GM19328 (cell line): ENCODE data around the gene IMPDH1.

Experiments used
- ATAC-seq: cut with Tn5 transposase; IDR thresholded peaks from one replicate; pipeline ENCODE4 v1.9.1; 2021; ENCODE audit warnings: mild to moderate bottlenecking, moderate library complexity; ENCODE audit not compliant: unreplicated experiment

Gene IMPDH1

DNA sequence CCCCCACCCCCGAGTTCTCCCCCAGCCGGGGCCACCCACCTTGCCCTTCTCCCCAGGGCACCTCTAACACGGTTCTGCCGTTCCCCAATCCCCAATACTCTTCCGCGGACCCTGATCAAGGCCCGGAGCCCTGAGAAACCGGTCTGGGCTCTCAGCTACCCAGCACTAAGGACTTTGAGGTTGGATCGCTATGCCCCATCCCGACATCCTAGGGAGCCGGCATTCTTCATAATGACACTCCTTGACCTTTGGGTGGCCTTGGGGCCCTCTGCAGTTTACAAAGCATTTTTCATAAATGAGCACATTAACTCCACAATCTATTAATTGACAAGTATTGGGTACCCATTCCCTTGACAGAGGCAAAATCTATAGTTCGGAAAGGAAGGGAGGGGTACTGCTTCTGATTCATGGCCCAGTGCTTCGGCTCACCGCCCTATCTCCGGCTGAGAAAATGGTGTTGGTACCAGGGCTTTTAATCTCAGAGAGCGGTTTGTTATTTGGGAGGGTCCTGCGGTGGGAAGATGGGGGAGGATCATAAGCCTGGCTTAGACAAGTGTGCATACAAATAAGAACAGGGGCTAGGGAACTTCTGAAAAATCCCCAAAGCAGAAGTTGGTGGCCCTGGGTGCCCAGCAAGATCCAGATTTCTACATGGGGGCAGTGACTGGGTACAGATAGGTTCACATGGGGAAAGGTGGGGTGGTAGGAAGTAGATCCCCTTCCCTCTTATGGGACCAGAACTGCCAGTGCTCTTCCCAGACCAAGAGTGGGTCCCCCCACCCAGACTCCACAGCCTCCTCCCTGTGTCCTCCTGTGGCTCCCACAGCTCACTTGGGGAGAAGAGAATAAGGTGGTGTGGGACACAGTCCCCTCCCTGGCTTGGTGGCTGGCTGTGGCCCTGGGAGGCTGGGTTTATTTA is 3.2 kb downstream of the IMPDH1 start:
- ATAC-seq = no peak

DNA sequence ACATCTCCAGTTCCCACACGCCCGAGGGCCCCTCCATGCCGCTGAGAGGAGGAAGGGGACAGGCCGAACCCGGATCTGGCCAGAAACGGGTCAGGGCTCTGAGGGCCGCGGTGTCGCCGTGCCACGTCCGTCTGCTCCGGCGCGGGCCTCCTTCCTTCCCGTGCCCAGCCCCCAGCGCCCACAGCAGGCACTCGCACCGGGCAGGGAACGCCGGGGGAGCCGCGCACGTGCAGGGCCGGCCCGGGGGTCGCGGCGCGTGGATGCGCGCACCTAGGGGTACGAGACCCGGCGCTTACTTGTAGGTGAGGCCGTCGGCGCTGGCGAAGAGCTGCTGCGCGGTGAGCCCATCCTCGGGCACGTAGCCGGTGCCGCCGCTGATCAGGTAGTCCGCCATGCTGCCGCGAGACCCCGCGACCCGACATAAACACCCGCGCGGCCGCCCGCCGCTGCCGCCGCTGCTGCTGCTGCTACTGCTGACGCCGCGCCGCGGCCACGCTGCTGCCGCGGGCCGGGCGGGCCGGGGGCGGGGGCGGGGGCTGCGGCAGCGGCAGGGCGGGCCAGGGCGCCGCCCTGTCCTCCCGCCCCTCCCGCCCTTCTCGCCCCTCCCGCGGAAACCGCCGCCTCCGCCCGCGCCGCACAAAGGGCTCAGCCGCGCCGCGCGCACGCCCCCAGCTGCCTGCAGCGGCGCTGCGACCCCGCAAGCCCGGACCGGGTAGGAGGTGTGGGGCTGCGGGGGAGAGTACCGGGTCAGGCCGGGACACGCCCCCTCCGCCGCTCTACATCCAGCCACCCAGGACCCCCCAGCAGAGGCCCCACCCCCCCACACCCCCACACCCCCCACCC is 4.1 kb downstream of the IMPDH1 start:
- ATAC-seq = no peak

GRCh38 chr7:128404886-128405470 is 4.8 kb downstream of the IMPDH1 start:
- no peak for ATAC-seq

- no peak for ATAC-seq
These were observed 5.6 kb downstream of the IMPDH1 start for GRCh38 chr7:128404143-128404681.

- no peak for ATAC-seq
These were observed 6.1 kb downstream of the IMPDH1 start for GRCh38 chr7:128403676-128404075.

- no peak for ATAC-seq
These were observed 7.4 kb downstream of the IMPDH1 start for GRCh38 chr7:128402356-128402755.

GRCh38 chr7:128400566-128400965 is 9.2 kb downstream of the IMPDH1 start:
- ATAC-seq = no peak

DNA sequence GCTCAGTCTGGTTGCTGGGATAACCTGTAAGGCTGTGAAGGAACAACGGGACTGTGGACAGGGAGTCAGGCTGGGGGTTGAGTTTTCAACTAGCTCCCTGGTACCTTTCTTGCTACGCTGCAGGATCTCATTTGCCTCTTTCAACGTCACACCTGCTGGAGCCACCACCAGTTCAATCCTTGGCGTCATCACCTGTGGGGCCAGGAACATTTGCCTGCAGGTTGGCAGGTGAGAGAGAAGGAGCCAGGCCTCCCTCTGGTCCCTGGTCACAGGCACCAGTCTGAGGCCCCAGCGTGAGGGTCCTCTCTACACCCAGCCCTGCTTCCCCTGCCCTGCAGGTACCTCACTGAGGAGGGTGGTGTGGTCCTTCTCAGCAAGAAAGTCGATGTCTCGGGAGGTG is 9.8 kb downstream of the IMPDH1 start:
- ATAC-seq = no peak

DNA sequence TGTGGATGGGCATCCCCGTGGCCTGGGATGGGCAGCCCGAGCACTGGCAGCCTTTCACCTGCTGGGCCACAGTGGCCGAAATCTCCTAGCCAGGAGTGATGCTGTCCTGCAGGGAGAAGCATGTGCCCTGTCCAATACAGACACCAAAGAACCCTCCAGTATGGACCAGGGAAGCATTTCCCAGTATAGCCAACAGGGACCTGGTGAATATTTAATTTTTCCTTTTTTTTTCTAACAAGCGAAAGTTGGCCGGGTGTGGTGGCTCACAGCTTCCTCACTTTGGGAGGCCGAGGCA is 11.0 kb downstream of the IMPDH1 start:
- ATAC-seq = no peak

GRCh38 chr7:128398016-128398840 is 11.6 kb downstream of the IMPDH1 start:
- no peak for ATAC-seq

DNA sequence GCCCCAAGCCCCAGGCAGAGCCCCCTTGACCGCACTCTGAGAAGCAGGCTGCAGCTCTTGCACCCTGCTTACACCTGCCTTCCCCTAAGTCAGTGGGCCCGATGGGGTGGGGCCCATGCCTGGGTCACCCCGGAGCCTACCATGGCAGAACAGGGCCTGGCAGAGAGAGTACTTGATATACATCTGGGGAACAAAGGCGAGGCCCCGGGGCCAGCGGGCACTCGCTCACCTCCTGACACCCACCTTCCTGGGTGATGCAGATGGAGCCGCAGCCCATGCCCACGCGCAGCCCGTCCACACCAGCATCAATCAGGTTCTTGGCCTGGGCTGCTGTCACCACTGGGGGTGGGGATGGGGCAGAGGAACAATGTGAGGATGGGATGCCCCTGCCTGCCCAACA is 13.4 kb downstream of the IMPDH1 start:
- ATAC-seq = no peak

- no peak for ATAC-seq
These were observed 14.0 kb downstream of the IMPDH1 start for GRCh38 chr7:128395748-128396147.

- no peak for ATAC-seq
These were observed 14.8 kb downstream of the IMPDH1 start for GRCh38 chr7:128394904-128395496.

DNA sequence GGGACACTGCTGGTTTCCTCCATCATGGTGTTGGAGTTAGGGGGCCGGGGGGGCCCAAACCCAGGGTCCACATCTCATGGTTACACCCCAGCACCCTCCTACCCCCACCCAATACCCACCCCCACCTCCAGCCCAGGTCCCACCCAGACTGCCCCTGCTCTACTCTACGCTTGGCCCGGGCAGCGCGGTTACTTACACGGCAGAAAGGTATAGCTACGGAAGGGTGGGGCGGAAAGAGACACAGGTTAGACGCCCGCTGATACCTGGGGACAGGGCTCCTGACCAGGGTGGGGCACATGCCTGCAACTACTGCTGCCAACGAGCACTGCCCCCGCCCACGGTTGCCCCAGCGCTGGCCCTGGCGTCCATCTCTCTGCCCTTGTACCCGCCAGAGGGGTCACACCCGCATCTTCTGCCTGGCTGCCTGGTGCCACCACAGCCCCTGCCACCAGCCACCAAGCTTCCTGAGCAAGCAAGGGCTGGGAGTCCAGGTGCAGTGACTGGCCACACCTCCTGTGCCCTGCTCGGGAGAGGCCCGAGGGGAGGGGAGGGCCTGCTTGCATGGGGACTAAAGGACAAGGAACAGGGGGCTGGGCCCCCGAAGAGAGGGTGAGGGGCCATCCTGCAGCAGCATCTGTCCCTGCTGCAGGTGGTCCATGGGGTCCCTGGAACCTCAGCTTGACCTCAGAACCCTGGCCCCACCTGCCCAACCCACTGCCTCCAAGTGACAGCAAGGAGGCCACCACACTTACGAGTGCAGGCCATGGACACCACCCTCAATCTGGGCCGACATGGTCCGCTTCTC is 16.1 kb downstream of the IMPDH1 start:
- no peak for ATAC-seq

DNA sequence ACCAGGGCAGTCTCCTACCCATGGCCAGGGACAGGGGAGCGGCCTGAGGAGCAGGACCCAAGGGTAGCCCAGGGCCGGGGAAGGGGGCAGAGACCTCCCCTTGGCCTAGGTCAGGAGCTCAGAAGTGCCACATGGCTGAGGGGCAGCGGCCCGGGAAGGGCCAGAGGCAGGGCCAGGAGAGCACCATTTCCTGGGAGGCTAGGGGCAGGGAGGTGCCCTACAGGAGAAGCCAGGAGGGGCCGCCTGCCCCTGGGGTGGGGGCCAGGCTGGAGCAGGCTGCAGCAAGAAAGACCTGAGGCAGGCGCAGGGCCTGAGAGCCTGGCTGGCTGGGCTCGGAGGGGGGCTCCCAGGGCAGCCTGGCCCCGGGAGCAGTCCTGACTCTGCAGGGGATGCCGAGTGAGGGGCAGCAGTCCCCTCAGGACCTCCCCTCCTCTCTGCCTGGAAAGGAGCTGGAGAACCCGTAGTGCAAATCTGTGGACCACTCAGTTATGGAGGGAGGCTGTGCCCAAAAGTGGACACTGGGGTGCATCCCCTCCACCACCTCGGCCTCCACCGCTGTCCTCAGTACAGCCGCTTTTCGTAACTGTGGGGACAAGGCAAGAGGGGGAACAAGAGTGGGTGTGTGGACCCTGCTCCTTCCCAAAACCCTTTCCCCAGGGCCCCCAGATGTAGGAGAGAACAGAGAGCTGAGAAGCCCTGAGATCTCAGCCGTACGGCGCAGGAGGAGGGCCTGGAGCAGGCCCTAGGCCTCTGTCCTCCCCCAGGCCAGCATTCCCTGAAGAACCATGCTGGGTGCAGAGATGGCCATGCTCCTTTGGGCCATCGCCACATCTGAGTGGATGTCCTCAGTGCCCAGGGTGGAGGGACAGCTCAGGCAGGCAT is 17.1 kb downstream of the IMPDH1 start:
- ATAC-seq = no peak

DNA sequence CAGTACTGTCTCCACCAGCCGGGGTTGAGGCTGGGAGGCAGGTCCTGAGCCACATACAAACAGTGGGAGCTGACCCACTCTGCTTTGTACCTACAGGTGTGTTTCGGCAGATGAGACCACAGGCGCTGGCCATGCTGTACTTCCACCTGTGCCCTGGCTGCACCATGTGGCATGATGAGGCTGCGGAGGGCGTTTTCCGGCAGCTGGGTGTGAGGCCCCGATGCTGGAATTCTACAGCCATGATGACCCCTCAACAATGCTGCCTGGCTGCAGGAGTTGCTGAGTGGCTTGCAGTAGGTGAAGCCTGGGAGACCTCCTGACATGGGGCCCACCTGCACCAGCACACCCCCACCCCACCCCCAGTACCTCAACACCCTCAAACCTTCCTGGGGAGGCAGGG is 18.0 kb downstream of the IMPDH1 start:
- no peak for ATAC-seq

DNA sequence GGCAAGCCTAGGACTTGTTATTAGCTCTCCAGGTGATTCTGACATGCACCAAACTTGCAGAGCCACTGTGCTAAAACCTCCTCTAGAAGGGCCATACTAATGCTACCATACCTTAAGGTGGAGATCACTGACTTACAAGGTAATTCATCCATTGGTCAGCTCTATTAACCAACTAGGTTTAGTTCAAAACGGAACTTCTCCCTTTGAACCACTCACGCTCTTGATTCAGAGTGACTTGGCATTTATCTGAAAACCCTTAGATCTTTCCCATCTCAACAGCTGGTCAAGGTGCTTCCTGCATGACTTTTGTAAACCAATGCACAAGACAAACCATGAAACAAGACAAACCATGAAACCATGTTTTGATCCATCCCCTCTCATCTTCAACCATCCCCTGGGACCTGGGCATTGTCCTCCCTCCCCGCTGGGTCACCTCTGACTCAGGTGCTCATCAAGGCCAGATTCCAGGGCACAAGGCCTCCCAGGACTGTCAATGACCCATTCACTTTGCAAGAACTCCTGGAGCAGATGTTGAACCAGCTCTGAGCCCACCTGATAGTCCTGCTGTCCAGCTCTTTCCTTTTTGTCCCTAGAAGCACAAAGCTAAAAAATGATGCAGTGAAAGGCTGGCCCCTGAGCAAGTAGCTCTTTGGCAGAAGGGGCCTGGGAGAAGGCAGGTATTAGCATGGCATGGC is 18.8 kb downstream of the IMPDH1 start:
- ATAC-seq = no peak
